ENCODE data around the gene FLNB. TPM values are rescaled to one million over a fixed set of nuclear protein-coding genes. Genes with fewer than 3 reads are reported as not detected.

The FLNB gene
- total RNA-seq, 4 donors from 2014 or later: 116 to 533 (median 439) TPM

GRCh38 chr3:58117561-58118181 is 109.4 kb downstream of the FLNB start:
- H3K36me3 ChIP-seq: peaks cover 0 to 95% (median 0%) of the 10 kb centered on the region in 3 donors
- H3K4me3 ChIP-seq: no peak overlapping the region
- no peaks in the 10 kb centered on the region for H3K9me3 ChIP-seq
- H3K27ac ChIP-seq: peak overlapping the region in 3 of 4 donors; percentile 26 to 50 (median 35)
- peaks cover 0 to 8% (median 6%) of the 10 kb centered on the region in 4 donors for H3K4me1 ChIP-seq
- no peaks in the 10 kb centered on the region for H3K27me3 ChIP-seq
- no peak for DNase-seq
- TF ChIP-seq POLR2A (IDR thresholded peaks at IDR 0.05) (no peak), CTCF (IDR thresholded peaks at IDR 0.05) (no peak)

GRCh38 chr3:58119186-58119585 is 111.0 kb downstream of the FLNB start:
- Histone ChIP-seq H3K27me3 (no peaks in the 10 kb centered on the region), H3K4me3 (no peak overlapping the region), H3K27ac (no peak overlapping the region), H3K4me1 (peaks cover 0 to 8% (median 6%) of the 10 kb centered on the region in 4 donors), H3K36me3 (peaks cover 0 to 95% (median 0%) of the 10 kb centered on the region in 3 donors), H3K9me3 (no peaks in the 10 kb centered on the region)
- DNase-seq: no peak
- TF ChIP-seq CTCF (IDR thresholded peaks at IDR 0.05): no peak
- TF ChIP-seq POLR2A (IDR thresholded peaks at IDR 0.05): no peak

GRCh38 chr3:58120075-58120812 is 112.0 kb downstream of the FLNB start:
- TF ChIP-seq CTCF (IDR thresholded peaks at IDR 0.05): no peak
- no peak for TF ChIP-seq POLR2A (IDR thresholded peaks at IDR 0.05)
- no peaks in the 10 kb centered on the region for H3K27me3 ChIP-seq
- peak overlapping the region in 2 of 4 donors; percentile 12 to 13 for H3K27ac ChIP-seq
- H3K4me1 ChIP-seq: peaks cover 0 to 8% (median 6%) of the 10 kb centered on the region in 4 donors
- no peak for DNase-seq
- no peaks in the 10 kb centered on the region for H3K9me3 ChIP-seq
- no peak overlapping the region for H3K4me3 ChIP-seq
- H3K36me3 ChIP-seq: peaks cover 0 to 95% (median 0%) of the 10 kb centered on the region in 3 donors

- H3K4me3 ChIP-seq: no peak overlapping the region
- TF ChIP-seq POLR2A (IDR thresholded peaks at IDR 0.05) (no peak), CTCF (IDR thresholded peaks at IDR 0.05) (no peak)
- no peaks in the 10 kb centered on the region for H3K9me3 ChIP-seq
- DNase-seq: no peak
- peaks cover 0 to 8% (median 3%) of the 10 kb centered on the region in 4 donors for H3K4me1 ChIP-seq
- peaks cover 0 to 94% (median 0%) of the 10 kb centered on the region in 3 donors for H3K36me3 ChIP-seq
- no peaks in the 10 kb centered on the region for H3K27me3 ChIP-seq
- no peak overlapping the region for H3K27ac ChIP-seq
Measured at GRCh38 chr3:58121183-58121582, 113.0 kb downstream of the FLNB start.

GRCh38 chr3:58122936-58123700 is 114.9 kb downstream of the FLNB start:
- H3K4me3 ChIP-seq: no peak overlapping the region
- H3K27ac ChIP-seq: no peak overlapping the region
- peaks cover 0 to 96% (median 0%) of the 10 kb centered on the region in 3 donors for H3K36me3 ChIP-seq
- no peaks in the 10 kb centered on the region for H3K9me3 ChIP-seq
- TF ChIP-seq POLR2A (IDR thresholded peaks at IDR 0.05) (no peak), CTCF (IDR thresholded peaks at IDR 0.05) (no peak)
- no peaks in the 10 kb centered on the region for H3K27me3 ChIP-seq
- DNase-seq: no peak
- H3K4me1 ChIP-seq: no peaks in the 10 kb centered on the region

Measured in Peyer's patch (tissue), 4 donors.